DND-41 (cell line): Measurements from ENCODE around the gene SLC25A44.
"Not testable (repeated sequence)": the region's sequence is repeated elsewhere in the genome, so short reads cannot be mapped to it uniquely, and the experiment has no call there.

ENCODE experiments used
- EZH2 ChIP-seq: IDR thresholded peaks from 3 replicates; pipeline ENCODE4 v1.6.1; 2012; ENCODE audit warnings: borderline replicate concordance, low read depth, mild to moderate bottlenecking, moderate library complexity, low read length, inconsistent platforms; ENCODE audit not compliant: severe bottlenecking
- TF ChIP-seq, protein P1 (sequence below): IDR thresholded peaks from 2 replicates; pipeline ENCODE4 v1.5.1; 2012; ENCODE audit warnings: borderline replicate concordance, low read length, moderate library complexity, mild to moderate bottlenecking; ENCODE audit not compliant: poor library complexity, severe bottlenecking; ENCODE audit errors: extremely low read depth

DNA sequence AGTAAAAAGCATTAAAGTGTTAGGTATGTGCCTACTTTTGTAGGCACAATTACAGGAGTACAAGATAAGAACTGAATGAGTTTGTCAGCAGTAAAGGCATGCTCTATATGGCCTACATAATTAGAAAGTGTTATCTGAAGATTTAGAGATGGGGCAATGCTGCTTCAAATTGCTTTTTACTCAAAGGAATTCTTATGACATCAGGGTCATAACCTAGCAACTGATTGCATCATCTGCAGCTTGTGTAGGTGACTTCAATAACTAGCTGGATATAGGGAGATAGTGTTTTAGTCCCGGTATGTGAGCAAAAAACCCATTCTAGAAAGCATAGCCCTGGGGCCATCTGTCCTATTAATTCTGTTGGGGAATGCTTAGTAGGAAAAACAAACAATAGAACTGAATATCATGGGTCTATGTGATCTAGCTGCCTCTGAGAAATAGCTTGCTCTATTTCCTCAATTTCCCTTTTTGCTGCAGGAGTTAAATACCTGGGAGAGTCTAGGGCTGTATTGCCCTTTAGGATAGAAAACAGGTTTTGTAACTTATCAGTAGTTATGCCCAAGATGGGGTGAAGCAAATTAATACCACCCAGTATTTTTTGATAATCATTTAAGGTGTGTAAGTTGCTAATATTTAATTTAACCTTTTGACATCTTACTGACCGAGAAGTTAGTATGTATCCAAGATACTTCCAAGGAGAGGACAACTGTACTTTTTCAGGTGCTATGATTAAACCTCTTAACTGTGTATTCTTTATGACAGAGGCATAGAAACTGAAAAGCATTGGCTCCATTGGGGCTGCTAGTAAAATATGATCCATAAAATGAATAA lies 7.3 kb upstream of the SLC25A44 start:
- TF ChIP-seq, protein P1, sequence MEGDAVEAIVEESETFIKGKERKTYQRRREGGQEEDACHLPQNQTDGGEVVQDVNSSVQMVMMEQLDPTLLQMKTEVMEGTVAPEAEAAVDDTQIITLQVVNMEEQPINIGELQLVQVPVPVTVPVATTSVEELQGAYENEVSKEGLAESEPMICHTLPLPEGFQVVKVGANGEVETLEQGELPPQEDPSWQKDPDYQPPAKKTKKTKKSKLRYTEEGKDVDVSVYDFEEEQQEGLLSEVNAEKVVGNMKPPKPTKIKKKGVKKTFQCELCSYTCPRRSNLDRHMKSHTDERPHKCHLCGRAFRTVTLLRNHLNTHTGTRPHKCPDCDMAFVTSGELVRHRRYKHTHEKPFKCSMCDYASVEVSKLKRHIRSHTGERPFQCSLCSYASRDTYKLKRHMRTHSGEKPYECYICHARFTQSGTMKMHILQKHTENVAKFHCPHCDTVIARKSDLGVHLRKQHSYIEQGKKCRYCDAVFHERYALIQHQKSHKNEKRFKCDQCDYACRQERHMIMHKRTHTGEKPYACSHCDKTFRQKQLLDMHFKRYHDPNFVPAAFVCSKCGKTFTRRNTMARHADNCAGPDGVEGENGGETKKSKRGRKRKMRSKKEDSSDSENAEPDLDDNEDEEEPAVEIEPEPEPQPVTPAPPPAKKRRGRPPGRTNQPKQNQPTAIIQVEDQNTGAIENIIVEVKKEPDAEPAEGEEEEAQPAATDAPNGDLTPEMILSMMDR = not testable (repeated sequence)
- not testable (repeated sequence) for TF ChIP-seq EZH2
